Hair follicular keratinocyte (primary cell): ENCODE measurements around the gene FANCC. TPM values are rescaled to one million over a fixed set of nuclear protein-coding genes. Genes with fewer than 3 reads are reported as not detected.

ENCODE experiments used
- total RNA-seq: library from RNA; depleted of rRNA; stranded (reverse); fragments of >200 nt; gene quantifications from 2 replicates; pipeline ENCODE4 v1.2.3, GENCODE V29; 2015

FANCC gene, protein sequence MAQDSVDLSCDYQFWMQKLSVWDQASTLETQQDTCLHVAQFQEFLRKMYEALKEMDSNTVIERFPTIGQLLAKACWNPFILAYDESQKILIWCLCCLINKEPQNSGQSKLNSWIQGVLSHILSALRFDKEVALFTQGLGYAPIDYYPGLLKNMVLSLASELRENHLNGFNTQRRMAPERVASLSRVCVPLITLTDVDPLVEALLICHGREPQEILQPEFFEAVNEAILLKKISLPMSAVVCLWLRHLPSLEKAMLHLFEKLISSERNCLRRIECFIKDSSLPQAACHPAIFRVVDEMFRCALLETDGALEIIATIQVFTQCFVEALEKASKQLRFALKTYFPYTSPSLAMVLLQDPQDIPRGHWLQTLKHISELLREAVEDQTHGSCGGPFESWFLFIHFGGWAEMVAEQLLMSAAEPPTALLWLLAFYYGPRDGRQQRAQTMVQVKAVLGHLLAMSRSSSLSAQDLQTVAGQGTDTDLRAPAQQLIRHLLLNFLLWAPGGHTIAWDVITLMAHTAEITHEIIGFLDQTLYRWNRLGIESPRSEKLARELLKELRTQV
- 3.9 and 5.0 TPM in 2 replicates for total RNA-seq

DNA sequence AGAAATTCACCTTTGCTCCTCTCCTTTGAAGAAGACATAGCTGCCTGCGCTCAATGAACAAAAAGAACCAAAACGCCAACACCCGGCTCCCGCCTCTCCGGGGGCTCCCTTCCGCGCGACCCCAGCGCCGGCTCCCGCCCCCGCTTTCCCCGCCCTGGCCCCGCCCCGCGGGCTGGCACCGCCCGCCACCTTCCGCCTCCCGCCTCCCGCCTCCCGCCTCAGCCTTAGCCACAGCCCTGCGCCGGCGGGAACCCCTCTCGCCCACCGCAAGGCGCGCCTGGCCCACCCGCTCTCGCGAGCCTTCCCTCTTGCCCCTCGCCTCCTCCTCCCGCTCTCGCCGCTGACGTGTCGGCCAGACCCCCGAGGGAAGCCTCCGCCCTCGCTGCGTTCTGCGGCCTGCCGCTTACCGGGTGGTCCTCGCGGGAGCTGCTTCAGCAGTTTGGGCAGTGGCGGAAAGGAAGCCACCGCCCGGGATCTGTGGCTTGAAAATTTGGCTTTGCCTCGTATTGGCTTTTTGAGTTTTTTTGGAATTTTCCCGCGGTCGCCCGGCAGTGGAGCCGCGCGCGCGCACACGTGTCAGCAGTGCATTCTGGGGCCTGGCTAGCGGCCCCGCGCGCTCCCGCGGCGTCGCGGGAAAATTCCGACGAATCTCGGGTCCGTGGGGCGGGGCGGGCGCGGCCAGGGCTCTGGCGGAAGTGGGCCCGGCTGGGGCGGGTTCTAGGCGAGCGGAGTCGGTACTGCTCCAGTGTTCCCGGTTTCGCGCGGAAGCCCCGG is at the start of gene FANCC:
TSS of gene FANCC (minus strand) at position 591 of the 774 bp plus-strand sequence. CDS start 68,418 bp downstream, outside the sequence.

Other genes with a start within 250 kb of the FANCC start
- gene PTCH1, start 199.3 kb upstream of the FANCC start, total RNA-seq: 0.76 and 4.8 TPM in 2 replicates